GM12875 (cell line): ENCODE results near the gene RAB6B.

ENCODE experiments used
- H3K4me3 ChIP-seq: one replicate; pipeline ENCODE4 v1.5.1; 2011; ENCODE audit warnings: low read depth, low read length, control low read depth
- TF ChIP-seq, protein P1 (sequence below): IDR thresholded peaks from 2 replicates; pipeline ENCODE4 v1.5.1; 2011; ENCODE audit warnings: low read depth, mild to moderate bottlenecking, control low read depth, inconsistent platforms, low read length, moderate library complexity, borderline replicate concordance; ENCODE audit not compliant: insufficient read depth

RAB6B gene

DNA sequence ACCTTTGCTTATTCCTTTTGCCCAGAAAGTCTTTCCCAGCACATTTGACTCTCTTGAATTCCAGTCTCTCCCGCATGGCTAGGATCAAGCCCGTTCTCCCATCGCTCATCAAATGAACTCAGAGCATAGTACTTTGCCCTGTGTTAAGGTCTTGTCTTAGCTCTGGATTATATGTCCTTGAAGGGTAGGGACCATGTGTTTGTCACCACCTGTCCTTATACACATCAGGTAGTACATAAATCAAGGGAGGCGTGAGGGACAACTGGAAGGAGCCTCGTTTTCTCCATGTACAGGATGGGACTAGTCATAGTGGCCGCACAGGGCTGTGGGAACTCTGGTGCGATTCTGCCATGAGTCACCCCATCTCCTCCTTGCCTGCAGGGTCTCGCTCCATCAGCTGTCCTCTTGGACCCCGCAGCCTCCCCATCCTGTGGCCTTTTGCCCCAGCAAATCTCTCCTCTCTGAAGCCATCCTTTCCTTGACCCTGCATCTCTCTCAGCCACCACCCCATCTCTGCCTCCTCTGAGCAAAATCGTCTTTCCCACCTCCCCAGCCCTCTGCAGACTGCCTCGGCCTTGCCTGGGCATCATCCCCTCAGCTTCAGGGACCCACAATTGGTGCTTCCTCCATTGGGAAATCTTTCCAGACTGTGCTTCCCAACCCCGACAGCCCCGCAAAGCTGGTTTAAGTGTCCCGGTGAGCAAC is 33.4 kb upstream of the RAB6B start:
- TF ChIP-seq, protein P1, sequence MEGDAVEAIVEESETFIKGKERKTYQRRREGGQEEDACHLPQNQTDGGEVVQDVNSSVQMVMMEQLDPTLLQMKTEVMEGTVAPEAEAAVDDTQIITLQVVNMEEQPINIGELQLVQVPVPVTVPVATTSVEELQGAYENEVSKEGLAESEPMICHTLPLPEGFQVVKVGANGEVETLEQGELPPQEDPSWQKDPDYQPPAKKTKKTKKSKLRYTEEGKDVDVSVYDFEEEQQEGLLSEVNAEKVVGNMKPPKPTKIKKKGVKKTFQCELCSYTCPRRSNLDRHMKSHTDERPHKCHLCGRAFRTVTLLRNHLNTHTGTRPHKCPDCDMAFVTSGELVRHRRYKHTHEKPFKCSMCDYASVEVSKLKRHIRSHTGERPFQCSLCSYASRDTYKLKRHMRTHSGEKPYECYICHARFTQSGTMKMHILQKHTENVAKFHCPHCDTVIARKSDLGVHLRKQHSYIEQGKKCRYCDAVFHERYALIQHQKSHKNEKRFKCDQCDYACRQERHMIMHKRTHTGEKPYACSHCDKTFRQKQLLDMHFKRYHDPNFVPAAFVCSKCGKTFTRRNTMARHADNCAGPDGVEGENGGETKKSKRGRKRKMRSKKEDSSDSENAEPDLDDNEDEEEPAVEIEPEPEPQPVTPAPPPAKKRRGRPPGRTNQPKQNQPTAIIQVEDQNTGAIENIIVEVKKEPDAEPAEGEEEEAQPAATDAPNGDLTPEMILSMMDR = no peak
- no peak overlapping the region for H3K4me3 ChIP-seq

DNA sequence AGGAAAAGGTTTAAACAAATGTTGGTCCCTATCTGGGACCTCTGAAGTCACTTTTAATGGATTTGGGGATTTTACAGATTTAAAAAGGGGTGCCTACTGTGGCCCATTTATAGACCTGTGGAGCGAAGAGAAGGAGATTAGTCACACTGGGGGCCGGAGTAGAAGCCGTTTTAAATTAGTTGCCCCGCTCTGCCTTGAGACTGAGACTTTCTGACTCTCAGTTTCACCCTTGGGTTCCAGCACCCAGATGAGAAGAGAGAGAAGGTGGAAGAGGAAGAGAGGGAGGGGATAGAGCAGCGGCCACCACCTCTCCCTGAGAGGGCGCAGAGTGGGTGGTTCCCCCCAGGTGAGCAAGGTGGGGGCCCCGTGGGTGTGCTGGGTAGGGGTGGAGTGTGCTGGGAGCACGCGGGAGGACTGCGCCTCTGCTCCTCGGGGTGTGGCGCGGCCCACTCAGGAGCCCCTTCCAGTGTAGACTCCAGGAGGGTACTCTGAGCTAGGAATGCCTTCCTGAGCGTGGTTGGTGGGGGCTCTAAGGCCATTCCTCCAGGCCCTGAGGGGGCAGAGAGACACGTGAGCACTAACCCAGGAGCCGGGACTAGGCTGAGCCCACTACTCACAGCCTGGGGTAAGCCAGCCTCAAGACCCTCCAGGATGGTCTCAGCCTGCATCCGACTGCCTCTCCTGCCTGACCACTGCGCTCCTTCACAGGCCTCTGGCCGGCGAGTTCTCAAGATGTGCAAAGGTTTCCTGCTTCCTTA is 32.6 kb upstream of the RAB6B start:
- no peak overlapping the region for H3K4me3 ChIP-seq
- TF ChIP-seq, protein P1 = no peak

DNA sequence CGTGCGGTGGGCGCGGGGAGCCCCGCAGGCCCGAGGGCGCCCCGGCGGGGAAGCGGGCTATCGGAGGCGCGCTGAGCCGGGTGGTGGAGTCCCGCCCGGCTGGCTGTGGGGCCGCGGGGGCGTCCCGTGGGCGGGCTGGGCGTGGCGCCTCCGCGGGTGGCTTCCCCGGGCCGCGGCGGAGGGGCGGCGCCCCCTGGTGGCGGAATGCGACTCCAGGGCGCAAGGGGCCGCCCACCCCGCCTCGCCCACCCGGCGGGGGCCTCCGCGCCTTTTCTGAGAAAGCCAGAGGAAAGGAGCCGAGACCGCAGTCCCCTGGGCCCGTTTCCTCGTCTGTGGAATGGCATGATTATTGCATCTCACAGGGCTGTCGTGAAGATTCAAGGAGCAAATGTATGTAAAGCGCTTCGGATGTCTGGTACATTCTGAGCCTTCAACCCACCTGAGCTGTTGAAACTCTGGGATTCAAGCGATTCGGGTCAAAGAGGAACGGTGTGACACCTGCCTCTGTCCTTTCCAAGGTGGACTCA is 31.9 kb upstream of the RAB6B start:
- TF ChIP-seq, protein P1 = peak; percentile 86
- peak overlapping the region; percentile 43 for H3K4me3 ChIP-seq

DNA sequence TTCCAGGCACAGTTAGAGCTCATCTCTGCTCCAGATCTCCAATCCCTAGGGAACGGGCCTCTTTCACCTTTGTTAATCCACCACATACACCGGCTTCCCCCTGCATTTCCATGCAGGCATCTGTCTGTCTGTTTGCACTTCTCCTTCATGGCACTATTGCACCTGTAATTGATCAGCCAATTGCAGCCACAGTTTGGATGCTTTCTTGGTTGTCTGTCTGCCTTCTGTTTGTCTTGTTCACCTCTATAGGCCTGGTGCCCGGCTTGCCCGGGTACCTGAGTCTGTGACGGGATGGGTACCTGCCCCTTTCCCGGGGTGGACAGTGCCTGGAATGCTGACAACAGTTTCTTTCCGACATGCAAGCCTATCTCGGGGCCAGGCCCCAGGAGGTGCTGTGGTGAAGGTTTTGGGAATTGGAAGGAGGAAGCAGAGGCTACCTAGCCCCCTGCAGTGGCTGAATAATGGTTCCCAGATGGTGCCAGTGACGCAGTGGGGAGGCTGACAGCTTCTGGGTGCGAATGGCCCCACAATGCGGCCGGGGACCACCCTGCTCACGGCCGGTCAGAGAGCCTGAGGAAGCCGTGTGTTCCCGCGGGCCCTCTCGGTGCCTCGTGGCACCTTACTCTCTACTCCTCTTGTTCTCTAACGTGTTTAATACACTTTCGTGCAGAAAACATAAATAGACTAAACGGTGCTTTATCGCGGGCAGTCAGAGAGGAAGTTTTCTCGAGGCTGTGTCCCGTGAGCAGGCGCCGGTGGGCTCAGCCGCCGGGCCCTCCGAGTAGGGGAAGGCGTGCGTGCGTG is 31.3 kb upstream of the RAB6B start:
- H3K4me3 ChIP-seq = peak overlapping the region; percentile 43
- TF ChIP-seq, protein P1 = no peak

DNA sequence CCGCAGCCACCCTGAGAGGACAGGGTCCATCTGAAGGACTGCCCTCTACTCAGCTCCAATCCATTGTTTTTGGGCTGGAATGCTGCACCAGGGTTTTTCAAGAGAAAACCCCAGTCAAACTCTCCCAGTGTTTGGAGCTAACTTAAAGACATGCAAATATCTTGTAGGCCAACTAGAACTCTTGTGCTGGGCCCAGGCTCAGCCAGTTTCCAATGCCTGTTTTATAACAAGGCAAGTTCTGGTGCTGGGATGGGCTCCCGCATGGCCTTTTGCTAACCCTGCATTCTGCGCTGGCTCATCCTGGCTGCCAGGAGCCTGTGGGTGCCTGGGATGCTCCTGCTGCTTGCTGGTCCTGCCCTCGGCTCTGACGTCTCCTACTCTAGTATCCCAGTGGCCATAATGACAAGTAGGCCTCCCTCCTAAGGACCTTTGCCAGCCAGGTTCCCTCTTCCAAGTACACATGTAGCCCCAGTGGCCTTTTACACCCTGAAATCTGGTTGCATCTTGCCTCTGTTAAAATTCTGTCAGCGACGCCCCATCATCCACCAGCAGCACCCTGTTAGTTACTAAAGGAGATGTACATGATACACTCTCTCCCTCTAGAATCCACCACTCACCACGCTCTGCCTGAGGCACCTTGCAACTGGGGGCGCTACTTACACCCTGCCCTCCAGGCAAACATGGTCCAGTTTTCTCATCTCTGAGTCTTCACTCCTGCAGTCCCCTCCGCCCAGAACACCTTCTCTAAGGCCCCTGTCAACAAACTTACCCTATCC is 30.5 kb upstream of the RAB6B start:
- no peak overlapping the region for H3K4me3 ChIP-seq
- TF ChIP-seq, protein P1 = no peak

DNA sequence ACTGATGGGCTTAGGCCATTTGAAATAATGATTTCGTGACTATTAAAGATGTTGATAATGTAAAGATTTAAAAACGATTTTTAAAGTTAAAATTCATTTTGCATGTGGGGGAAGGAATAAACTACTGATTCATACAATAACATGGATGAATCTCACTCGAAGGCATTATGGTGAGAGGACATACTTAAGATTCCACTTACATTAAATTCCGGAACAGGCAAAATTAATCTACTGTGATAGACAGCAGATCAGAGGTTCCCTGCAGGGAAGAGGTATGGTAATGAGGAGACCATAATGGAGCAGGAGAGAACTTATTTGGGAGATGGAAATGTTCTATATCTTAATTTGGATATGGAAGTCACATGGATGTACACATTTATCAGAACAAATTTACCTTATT is 28.4 kb upstream of the RAB6B start:
- TF ChIP-seq, protein P1 = no peak
- H3K4me3 ChIP-seq = no peak overlapping the region
